AG09309 (cell line): ENCODE data around the gene TRIO.
A peak's percentile ranks its signal among the peaks of the same experiment; 100 is the strongest.

Experiments used
- DNase-seq: peaks from one replicate; pipeline ENCODE4 v3.0.0-alpha.2; 2010; ENCODE audit warnings: low read depth
- H3K4me3 ChIP-seq: 2 replicates; pipeline ENCODE4 v1.5.1; 2011; ENCODE audit warnings: mild to moderate bottlenecking, low read depth, low read length, moderate library complexity; ENCODE audit not compliant: control insufficient read depth
- TF ChIP-seq, protein P1 (sequence below): IDR thresholded peaks from 2 replicates; pipeline ENCODE4 v1.5.1; 2011; ENCODE audit warnings: mild to moderate bottlenecking, low read depth, low read length, inconsistent platforms; ENCODE audit not compliant: insufficient read depth, control insufficient read depth; ENCODE audit errors: missing control alignments

TRIO gene

DNA sequence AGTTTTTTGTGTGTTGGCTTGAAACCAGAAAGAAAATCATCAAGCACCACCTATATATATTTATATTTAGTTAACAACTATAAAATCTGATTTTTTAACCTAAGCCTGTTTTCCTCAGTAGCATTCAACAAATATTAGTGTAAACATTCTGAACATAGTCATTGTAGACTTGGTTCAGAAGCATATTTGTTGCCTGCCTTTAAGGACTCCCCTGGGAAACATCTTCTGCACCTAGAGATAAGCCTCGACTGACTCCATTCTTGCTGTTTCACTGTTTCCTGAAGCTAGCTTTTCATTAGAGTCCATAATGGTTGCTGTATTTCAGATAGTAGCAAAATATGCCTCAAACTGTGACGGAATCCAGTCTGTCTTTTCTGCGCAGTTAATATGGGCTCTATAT, 123.5 kb downstream of the TRIO start:
- TF ChIP-seq, protein P1, sequence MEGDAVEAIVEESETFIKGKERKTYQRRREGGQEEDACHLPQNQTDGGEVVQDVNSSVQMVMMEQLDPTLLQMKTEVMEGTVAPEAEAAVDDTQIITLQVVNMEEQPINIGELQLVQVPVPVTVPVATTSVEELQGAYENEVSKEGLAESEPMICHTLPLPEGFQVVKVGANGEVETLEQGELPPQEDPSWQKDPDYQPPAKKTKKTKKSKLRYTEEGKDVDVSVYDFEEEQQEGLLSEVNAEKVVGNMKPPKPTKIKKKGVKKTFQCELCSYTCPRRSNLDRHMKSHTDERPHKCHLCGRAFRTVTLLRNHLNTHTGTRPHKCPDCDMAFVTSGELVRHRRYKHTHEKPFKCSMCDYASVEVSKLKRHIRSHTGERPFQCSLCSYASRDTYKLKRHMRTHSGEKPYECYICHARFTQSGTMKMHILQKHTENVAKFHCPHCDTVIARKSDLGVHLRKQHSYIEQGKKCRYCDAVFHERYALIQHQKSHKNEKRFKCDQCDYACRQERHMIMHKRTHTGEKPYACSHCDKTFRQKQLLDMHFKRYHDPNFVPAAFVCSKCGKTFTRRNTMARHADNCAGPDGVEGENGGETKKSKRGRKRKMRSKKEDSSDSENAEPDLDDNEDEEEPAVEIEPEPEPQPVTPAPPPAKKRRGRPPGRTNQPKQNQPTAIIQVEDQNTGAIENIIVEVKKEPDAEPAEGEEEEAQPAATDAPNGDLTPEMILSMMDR, result no peak
- no peak overlapping the region for H3K4me3 ChIP-seq
- no peak for DNase-seq

DNA sequence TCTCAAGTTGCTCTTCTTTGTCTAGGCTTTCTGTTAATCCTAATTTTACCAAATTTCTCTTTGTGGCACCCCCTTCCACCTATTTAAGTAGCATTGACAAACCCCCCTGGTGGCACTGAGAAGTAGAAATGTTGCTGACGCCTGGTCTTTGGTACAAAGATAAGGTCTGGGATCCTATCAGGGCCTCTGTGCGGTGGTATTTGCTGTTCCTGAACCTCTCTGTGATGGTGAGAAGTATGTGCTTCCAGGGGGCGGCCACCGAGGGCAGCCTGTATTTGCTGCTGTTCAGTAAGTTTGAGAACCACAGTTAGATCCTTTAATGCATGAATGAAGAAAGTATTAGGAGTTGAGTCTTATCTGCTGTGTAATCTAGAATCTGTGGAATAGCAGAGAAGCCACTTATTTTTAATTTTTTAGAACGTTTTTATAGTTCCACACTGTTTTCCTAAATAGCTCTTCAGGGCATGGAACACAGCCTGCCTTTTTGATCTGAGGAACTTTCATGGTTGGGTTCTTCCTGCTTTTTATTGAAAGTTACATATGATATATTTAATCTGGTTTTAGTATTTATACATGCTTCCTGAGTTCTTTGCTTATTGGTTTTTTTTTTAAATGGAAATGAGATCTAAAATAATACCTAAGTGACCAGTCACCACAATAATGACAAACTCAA, 124.2 kb downstream of the TRIO start:
- TF ChIP-seq, protein P1, result no peak
- no peak for DNase-seq
- no peak overlapping the region for H3K4me3 ChIP-seq

DNA sequence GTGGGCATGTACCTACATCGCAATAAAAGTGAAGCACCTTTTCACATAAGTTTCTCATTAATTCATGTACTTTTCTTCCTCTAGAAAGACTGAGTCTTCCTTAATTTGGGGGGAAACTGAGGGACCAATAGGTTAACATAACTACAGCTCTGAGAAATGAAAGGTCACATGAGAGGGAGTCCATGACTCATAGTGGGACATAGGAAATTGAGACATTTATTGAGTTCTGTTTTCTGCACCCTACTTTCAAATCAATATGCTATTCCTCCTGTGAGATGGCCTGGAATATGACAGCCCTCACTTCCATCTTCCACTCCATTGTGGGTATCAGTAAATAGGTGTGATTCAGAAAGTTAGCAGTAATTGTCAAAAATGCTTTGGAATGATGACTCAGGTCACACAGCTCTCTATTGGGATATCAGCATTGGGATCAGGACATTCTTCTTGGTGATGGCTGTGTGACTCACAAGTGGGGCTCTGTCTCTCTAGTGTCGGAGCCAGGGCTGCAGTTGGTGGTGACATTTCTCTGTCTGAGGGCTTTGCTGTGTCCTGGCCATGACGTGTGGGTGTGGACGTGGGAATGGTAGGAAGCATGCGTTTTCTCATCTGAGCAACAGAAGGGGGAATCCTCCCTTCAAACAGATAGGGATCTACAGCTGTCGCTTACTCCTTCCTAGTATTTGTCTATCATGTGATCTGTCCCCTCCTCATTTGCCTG, 125.0 kb downstream of the TRIO start:
- TF ChIP-seq, protein P1, result no peak
- no peak overlapping the region for H3K4me3 ChIP-seq
- DNase-seq, result no peak

DNA sequence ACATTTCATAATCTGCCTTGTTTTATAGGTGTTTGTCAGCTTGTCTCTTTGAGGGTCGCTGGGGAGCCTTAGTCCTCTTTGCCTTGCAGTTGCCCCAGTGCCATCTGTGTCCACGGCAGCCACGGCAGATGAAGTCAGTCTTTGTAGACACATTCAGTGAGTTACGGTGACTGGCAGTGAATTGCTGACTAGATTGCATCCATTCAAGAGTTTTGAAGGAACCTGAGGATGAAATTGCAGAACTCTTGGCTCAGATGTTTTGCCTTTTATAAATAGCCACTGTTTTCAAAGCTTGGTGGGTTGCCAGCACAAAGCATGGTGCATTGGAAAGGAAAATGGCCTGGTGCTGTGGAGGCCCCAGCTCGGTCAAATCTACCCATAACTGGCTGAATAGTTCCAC, 125.6 kb downstream of the TRIO start:
- H3K4me3 ChIP-seq, result no peak overlapping the region

DNA sequence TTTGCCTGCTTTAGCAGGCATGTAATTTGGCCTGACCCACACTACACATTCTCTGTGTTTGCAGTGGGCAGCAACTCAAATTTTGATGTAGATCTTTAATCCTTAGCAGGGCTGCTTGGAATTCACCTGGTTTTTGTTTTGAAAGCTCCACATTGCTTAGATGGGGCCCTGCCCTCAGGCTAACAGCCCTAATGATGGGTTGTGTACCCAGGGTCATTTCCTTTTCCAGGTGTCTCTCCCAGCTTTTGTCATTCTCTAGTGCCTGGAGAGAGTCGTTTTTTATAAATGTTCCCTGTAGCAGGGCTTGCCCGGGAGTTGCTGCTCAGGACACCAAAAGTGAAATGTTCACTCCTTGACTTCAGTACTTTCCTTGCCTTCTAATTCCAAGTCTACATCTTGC, 126.3 kb downstream of the TRIO start:
- no peak overlapping the region for H3K4me3 ChIP-seq
- TF ChIP-seq, protein P1, result no peak
- no peak for DNase-seq

More for the DNA sequence above, 125.6 kb downstream of the TRIO start:
- no peak for DNase-seq
- TF ChIP-seq, protein P1, result no peak

DNA sequence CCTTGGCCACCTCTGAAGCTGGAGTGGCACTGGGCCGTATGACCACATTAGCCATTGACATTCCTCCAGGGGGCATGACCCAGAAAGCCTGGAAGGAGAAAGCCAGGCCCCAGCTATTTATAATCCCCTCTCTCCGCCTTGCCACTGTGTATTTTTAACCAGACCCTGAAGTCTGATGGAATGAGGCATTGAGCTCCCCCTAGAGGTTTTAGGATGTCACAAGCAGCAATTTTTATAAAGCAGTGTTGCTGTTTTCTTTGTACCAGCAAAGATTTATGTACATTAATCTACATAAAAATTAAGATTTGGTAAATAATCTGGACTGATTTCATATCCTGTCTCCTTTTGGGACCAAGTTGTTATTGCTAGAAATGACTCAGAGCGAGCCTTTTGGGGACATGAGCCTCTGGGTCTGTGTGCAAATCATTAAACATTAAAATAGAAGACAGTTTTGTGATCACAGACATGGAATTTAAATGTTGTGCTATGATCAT, 127.1 kb downstream of the TRIO start:
- DNase-seq, result no peak
- H3K4me3 ChIP-seq, result no peak overlapping the region
- TF ChIP-seq, protein P1, result peak; percentile 76
